T-cell (primary cell): ENCODE measurements around the gene SST. TPM values are rescaled to one million over a fixed set of nuclear protein-coding genes. Genes with fewer than 3 reads are reported as not detected.

ENCODE experiments used
- ATAC-seq, 4 experiments: fragments of 200-7000 bp in 3 of 4; fragments of 150-1000 bp in 1 of 4; cut with Tn5 transposase; replicated peaks in 1 of 4; 1 replicate in 3 of 4; 2 replicates in 1 of 4; pipeline ENCODE4 v1.10.0; 2021; ENCODE audit warnings: moderate library complexity in 3 of 4, mild to moderate bottlenecking in 2 of 4, moderate number of reproducible peaks in 1 of 4
- CTCF ChIA-PET, 2 donors: fragments of 300-600 bp; sonication (Branson Sonifier 250); formaldehyde crosslinking; loops; one replicate each; lab custom pipeline; 2022; ENCODE audit warnings: antibody characterized with exemption in 2 of 2; lab: Charles Lee
- POLR2A ChIA-PET, 2 donors: fragments of 300-600 bp; sonication (Branson Sonifier 250); formaldehyde crosslinking; loops; one replicate each; lab custom pipeline; 2022; ENCODE audit warnings: antibody characterized with exemption in 2 of 2; lab: Charles Lee
- DNase-seq, 35 experiments: peaks; one replicate each; pipeline versions ENCODE4 v3.0.0 to v3.0.0-alpha.2; 2013 to 2023
- H3K27ac ChIP-seq: one replicate; pipeline ENCODE4 v1.5.1; 2013; ENCODE audit warnings: low read length
- H3K27me3 ChIP-seq, 2 experiments: replicated peaks in 1 of 2; 1 replicate in 1 of 2; 2 replicates in 1 of 2; pipeline versions ENCODE4 v1.6.1 to v1.7.0; 2013; ENCODE audit warnings: low read length in 1 of 2, mixed read lengths in 1 of 2; ENCODE audit not compliant: control insufficient read depth in 2 of 2, insufficient read depth in 2 of 2; ENCODE audit errors: extremely low read depth in 1 of 2
- H3K36me3 ChIP-seq, 2 donors: 1 replicate in 1 of 2; 2 replicates in 1 of 2; pipeline versions ENCODE4 v1.6.1 to v1.7.0; 2013; ENCODE audit warnings: low read length in 1 of 2; ENCODE audit not compliant: control insufficient read depth in 2 of 2, insufficient read depth in 1 of 2; ENCODE audit errors: extremely low read depth in 1 of 2
- H3K4me1 ChIP-seq, 2 experiments: 1 replicate in 1 of 2; 2 replicates in 1 of 2; pipeline versions ENCODE4 v1.6.1 to v1.7.0; 2013; ENCODE audit warnings: low read length in 2 of 2, mixed read lengths in 1 of 2; ENCODE audit not compliant: insufficient read depth in 2 of 2, control insufficient read depth in 1 of 2; ENCODE audit errors: extremely low read depth in 1 of 2
- H3K4me3 ChIP-seq, 2 donors: 1 replicate in 1 of 2; 2 replicates in 1 of 2; pipeline versions ENCODE4 v1.5.1 to v1.7.0; 2013; ENCODE audit warnings: mild to moderate bottlenecking in 2 of 2, low read length in 1 of 2, moderate library complexity in 1 of 2; ENCODE audit not compliant: control insufficient read depth in 1 of 2; ENCODE audit errors: extremely low read depth in 1 of 2
- H3K9me3 ChIP-seq: 2 replicates; pipeline ENCODE4 v1.7.0; 2013
- H3K27ac Mint-ChIP-seq, 2 donors: one replicate each; pipeline ENCODE4 v1.8.0; 2020 to 2021; ENCODE audit warnings: mild to moderate bottlenecking in 2 of 2, mixed read lengths in 2 of 2
- H3K27me3 Mint-ChIP-seq, 2 donors: one replicate each; pipeline ENCODE4 v1.8.0; 2021 to 2022; ENCODE audit warnings: mixed read lengths in 2 of 2
- H3K36me3 Mint-ChIP-seq: one replicate; pipeline ENCODE4 v1.8.0; 2021; ENCODE audit warnings: mixed read lengths
- H3K4me1 Mint-ChIP-seq, 3 donors: one replicate each; pipeline ENCODE4 v1.8.0; 2020 to 2022; ENCODE audit warnings: mixed read lengths in 3 of 3, mild to moderate bottlenecking in 1 of 3
- H3K4me3 Mint-ChIP-seq, 3 donors: one replicate each; pipeline ENCODE4 v1.8.0; 2020 to 2022; ENCODE audit warnings: mild to moderate bottlenecking in 3 of 3, mixed read lengths in 3 of 3, moderate library complexity in 3 of 3
- H3K9me3 Mint-ChIP-seq, 3 donors: one replicate each; pipeline ENCODE4 v1.8.0; 2020 to 2022; ENCODE audit warnings: mixed read lengths in 3 of 3
- WGBS: methylation state at CpG from one replicate; pipeline ENCODE4 v1.1.5; 2013; ENCODE audit warnings: missing lambda C conversion rate; ENCODE audit not compliant: insufficient coverage; 5-methylcytosine and 5-hydroxymethylcytosine counted together
- total RNA-seq, 35 experiments: library from RNA in 6 of 35; stranded (reverse) in 6 of 35; fragments of 120-200 nt in 1 of 35; gene quantifications; one replicate each; pipeline versions ENCODE4 v1.2.1 to v1.2.4 and lab custom pipeline; 2013 to 2026

Gene SST
- total RNA-seq, 5 donors from 2014 or later (not counting 1 experiment from before 2014, with no cell fraction given): not detected

DNA sequence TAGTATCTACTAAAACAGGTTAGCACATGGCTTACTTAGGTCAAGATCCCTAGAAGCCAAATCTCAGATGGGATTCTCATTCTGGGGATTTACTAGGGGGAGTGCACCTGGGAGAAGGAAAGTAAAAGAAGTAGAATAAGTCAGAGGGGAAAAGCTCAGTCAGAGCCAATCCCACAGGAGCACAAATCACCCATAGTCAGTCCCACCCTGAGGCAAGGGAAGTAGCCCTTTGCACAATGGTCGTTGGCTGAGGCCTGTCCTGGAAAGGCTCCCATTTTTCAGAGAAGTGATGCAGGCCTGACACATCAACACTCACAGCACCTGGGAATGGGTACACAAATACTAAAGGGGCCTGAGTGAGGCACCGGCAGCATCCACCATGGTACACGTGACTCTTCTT lies 39.8 kb downstream of the SST start:
- POLR2A ChIA-PET: no interaction called here
- CTCF ChIA-PET: interaction anchor here (0.6 kb wide), 2 partner anchors 17 to 1205 kb away, joined by 3 read pairs; no protein-coding TSS in a partner anchor
- WGBS: 94% methylated on average over 2 of the region's 3 CpGs

DNA sequence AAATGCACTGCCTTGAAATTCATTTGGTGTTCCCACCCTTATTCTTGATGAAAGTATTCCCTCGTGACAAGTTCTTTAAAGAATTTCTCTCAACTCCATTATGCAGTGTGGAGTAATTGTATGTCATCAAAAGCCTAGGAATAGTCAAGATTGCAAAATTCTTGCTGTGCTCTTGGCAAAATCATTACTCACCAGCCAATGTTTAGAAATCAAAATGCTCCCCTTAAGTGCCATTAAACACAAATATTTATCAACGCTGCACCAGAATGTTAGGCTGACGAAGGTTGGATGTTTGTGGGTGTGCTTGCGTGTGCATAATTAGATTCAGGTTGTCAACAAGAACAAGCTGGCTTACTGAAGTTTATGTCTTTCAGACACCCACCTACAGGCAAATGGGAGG lies 40.5 kb downstream of the SST start:
- Mint-ChIP-seq H3K4me1 (no peaks in the 10 kb centered on the region), H3K4me3 (no peak overlapping the region), H3K36me3 (no peaks in the 10 kb centered on the region), H3K27ac (no peak overlapping the region), H3K9me3 (peaks cover 0 to under 1% (median 0%) of the 10 kb centered on the region in 3 donors), H3K27me3 (peaks cover 15 to 16% of the 10 kb centered on the region in 2 donors)
- H3K4me3 ChIP-seq: no peak overlapping the region
- ATAC-seq: no peak
- CTCF ChIA-PET: no interaction called here
- POLR2A ChIA-PET: no interaction called here
- DNase-seq: no peak
- peaks cover 5 to 8% of the 10 kb centered on the region in 2 experiments for H3K27me3 ChIP-seq
- no peaks in the 10 kb centered on the region for H3K36me3 ChIP-seq
- H3K9me3 ChIP-seq: no peaks in the 10 kb centered on the region
- H3K4me1 ChIP-seq: no peaks in the 10 kb centered on the region
- WGBS: no CpG with 5 or more reads among the region's 4 CpGs
- H3K27ac ChIP-seq: no peak overlapping the region

More for the DNA sequence above, 39.8 kb downstream of the SST start:
- Mint-ChIP-seq H3K4me1 (no peaks in the 10 kb centered on the region), H3K27me3 (peaks cover 13 to 16% of the 10 kb centered on the region in 2 donors), H3K9me3 (peaks cover 4 to 6% (median 5%) of the 10 kb centered on the region in 3 donors), H3K36me3 (peaks cover 4% of the 10 kb centered on the region), H3K4me3 (no peak overlapping the region), H3K27ac (no peak overlapping the region)
- H3K4me1 ChIP-seq: no peaks in the 10 kb centered on the region
- H3K9me3 ChIP-seq: no peaks in the 10 kb centered on the region
- peaks cover 5 to 9% of the 10 kb centered on the region in 2 experiments for H3K27me3 ChIP-seq
- ATAC-seq: no peak
- no peak for DNase-seq
- no peak overlapping the region for H3K4me3 ChIP-seq
- H3K36me3 ChIP-seq: no peaks in the 10 kb centered on the region
- H3K27ac ChIP-seq: no peak overlapping the region

DNA sequence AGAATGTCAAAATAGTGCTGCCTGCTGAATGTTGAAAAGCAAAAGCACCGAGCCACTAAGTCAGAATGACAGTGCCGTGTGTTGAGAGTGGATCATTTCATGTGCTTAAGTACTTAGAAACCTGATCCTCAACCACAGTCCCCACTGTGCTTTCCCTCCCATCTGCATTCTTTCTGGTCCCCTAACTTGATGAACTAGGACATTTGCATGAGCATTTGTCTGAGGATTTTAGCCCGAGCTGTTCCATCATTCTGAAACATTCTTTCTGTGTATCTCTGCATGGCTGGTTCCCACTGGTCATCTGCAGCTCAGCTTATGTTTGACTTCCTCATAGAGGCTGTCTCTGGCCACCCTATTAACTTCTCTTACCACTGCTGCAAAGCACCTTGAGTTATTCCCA lies 42.0 kb downstream of the SST start:
- H3K4me1 Mint-ChIP-seq: no peaks in the 10 kb centered on the region
- H3K4me3 Mint-ChIP-seq: no peak overlapping the region
- Histone ChIP-seq H3K27ac (no peak overlapping the region), H3K9me3 (no peaks in the 10 kb centered on the region), H3K4me3 (no peak overlapping the region), H3K4me1 (no peaks in the 10 kb centered on the region), H3K27me3 (peaks cover 7 to 8% of the 10 kb centered on the region in 2 experiments), H3K36me3 (no peaks in the 10 kb centered on the region)
- DNase-seq (no peak), ATAC-seq (no peak)
- H3K36me3 Mint-ChIP-seq: no peaks in the 10 kb centered on the region
- H3K27me3 Mint-ChIP-seq: peaks cover 13 to 25% of the 10 kb centered on the region in 2 donors
- WGBS: 53% methylated on average over 2 of the region's 3 CpGs
- ChIA-PET CTCF (no interaction called here), POLR2A (no interaction called here)
- H3K9me3 Mint-ChIP-seq: no peaks in the 10 kb centered on the region
- no peak overlapping the region for H3K27ac Mint-ChIP-seq

DNA sequence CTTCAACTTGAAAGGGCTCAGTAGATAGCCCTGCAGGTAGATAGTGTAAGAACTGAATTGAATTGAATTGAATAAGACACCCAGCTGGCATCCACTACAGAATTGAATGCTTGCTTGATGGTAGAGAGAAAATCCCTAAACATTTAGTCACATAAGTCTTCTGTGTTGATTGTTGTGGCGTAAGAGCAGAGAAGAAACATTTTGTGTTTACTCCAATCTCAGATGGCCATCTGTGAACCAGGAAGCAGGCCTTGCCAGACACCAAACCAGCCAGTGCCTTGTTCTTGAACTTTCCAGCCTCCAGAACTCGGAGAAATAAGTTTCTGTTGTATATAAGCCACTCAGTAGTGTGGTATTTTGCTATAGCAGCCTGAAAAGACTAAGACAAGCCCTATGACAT lies 43.6 kb downstream of the SST start:
- Mint-ChIP-seq H3K27me3 (peaks cover 18 to 25% of the 10 kb centered on the region in 2 donors), H3K27ac (no peak overlapping the region), H3K36me3 (no peaks in the 10 kb centered on the region), H3K9me3 (no peaks in the 10 kb centered on the region), H3K4me3 (no peak overlapping the region), H3K4me1 (no peaks in the 10 kb centered on the region)
- no CpG with 5 or more reads among the region's 2 CpGs for WGBS
- Histone ChIP-seq H3K9me3 (no peaks in the 10 kb centered on the region), H3K36me3 (no peaks in the 10 kb centered on the region), H3K4me1 (no peaks in the 10 kb centered on the region), H3K27ac (no peak overlapping the region), H3K27me3 (peaks cover 7 to 8% of the 10 kb centered on the region in 2 experiments), H3K4me3 (no peak overlapping the region)
- DNase-seq (no peak), ATAC-seq (no peak)
- POLR2A ChIA-PET: interaction anchor here in 1 of 2 donors (0.5 kb wide), 1 partner anchor 16 kb away, joined by 3 read pairs; no protein-coding TSS in a partner anchor
- CTCF ChIA-PET: no interaction called here

DNA sequence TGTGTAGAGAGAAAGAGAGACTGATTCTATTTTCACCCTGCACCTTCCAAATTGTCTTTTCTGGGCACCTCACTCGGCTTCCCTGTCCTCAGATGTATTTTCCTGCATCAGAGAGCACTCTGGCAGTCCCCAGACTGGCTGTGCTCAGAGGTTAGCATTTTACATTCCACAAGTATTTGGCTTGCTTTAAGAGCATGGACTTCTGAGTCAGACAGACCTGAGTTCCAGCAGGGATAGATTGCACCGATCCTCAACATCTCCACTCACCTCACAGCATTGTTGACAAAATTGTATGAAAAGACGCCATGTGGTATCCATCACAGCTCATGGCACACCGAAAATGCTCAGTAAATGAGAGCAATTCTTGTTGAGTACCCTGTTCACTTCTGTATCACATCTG lies 45.6 kb downstream of the SST start:
- Histone ChIP-seq H3K4me1 (no peaks in the 10 kb centered on the region), H3K9me3 (no peaks in the 10 kb centered on the region), H3K4me3 (no peak overlapping the region), H3K27me3 (peaks cover 5 to 7% of the 10 kb centered on the region in 2 experiments), H3K27ac (no peak overlapping the region), H3K36me3 (no peaks in the 10 kb centered on the region)
- peaks cover 4 to 18% of the 10 kb centered on the region in 2 donors for H3K27me3 Mint-ChIP-seq
- H3K27ac Mint-ChIP-seq: no peak overlapping the region
- 65% methylated on average over 2 of the region's 4 CpGs for WGBS
- no peak for DNase-seq
- H3K36me3 Mint-ChIP-seq: no peaks in the 10 kb centered on the region
- no peak overlapping the region for H3K4me3 Mint-ChIP-seq
- ChIA-PET POLR2A (no interaction called here), CTCF (interaction anchor here in 1 of 2 donors (0.6 kb wide), 1 partner anchor 214 kb away, joined by 4 read pairs; no protein-coding TSS in a partner anchor)
- no peaks in the 10 kb centered on the region for H3K9me3 Mint-ChIP-seq
- H3K4me1 Mint-ChIP-seq: no peaks in the 10 kb centered on the region
- ATAC-seq: no peak

DNA sequence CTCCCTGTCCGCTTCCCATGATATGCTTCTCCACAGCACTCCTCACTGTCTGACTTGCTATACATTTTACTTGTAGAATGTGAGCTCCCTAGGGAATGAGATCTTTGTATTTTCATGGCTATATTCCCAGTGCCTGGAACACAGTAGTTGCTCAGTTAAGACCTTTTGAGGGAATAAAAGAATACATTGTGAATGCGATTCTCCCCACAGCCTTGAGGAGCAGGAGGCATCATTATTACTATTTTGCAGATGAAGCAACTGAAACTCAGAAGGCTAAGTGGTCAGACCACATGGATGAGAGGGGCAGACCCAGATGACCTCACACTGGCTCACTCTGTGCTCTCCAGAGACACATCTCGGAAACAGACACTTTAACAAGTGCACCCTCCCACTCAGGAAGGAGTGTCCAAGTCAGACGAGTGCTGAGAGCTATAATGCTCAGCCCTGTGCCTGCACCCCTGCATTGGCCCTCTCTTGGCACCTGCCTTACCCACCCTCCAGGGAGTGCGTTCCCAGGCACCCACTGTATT lies 46.8 kb downstream of the SST start:
- no peak for ATAC-seq
- CTCF ChIA-PET: no interaction called here
- H3K36me3 Mint-ChIP-seq: no peaks in the 10 kb centered on the region

More for the DNA sequence above, 46.8 kb downstream of the SST start:
- H3K27ac ChIP-seq: no peak overlapping the region
- Mint-ChIP-seq H3K27me3 (peaks cover 8 to 17% of the 10 kb centered on the region in 2 donors), H3K4me3 (no peak overlapping the region), H3K9me3 (no peaks in the 10 kb centered on the region), H3K4me1 (no peaks in the 10 kb centered on the region), H3K27ac (no peak overlapping the region)
- no peaks in the 10 kb centered on the region for H3K36me3 ChIP-seq
- H3K27me3 ChIP-seq: peaks cover 5 to 7% of the 10 kb centered on the region in 2 experiments
- POLR2A ChIA-PET: no interaction called here
- H3K9me3 ChIP-seq: no peaks in the 10 kb centered on the region
- DNase-seq: no peak
- H3K4me3 ChIP-seq: no peak overlapping the region
- H3K4me1 ChIP-seq: no peaks in the 10 kb centered on the region
- 46% methylated on average over 3 of the region's 5 CpGs for WGBS
